Pancreas (tissue), 10 donors: Measurements from ENCODE around the gene MANBA. TPM values are rescaled to one million over a fixed set of nuclear protein-coding genes. Genes with fewer than 3 reads are reported as not detected.
"Not testable (repeated sequence)": the region's sequence is repeated elsewhere in the genome, so short reads cannot be mapped to it uniquely, and the experiment has no call there.

Source experiments
- ATAC-seq, 4 donors: fragments of 200-7000 bp; cut with Tn5 transposase; one replicate each; pipeline versions ENCODE4 v1.8.0 to v1.9.1; 2020; ENCODE audit warnings: mild to moderate bottlenecking in 4 of 4, moderate library complexity in 4 of 4
- DNase-seq, 6 donors: peaks; one replicate each; pipeline ENCODE4 v3.0.0-alpha.2; 2020
- FAIRE-seq: peaks from 2 replicates; lab custom pipeline; 2012; peaks lifted over from hg19 to GRCh38; lab: Jason Lieb, UNC
- H3K27ac ChIP-seq, 4 donors: fragments of 200-600 bp; sonication (generic); 1 replicate in 3 of 4; 2 replicates in 1 of 4; pipeline versions ENCODE4 v1.5.0 to v1.8.0; 2020
- H3K27me3 ChIP-seq, 4 donors: fragments of 200-600 bp; one replicate each; pipeline ENCODE4 v1.8.0; 2021
- H3K36me3 ChIP-seq, 3 donors: fragments of 200-600 bp; sonication (generic) in 1 of 3; one replicate each; pipeline versions ENCODE4 v1.5.0 to v1.8.0; 2020 to 2021
- H3K4me1 ChIP-seq, 3 donors: fragments of 200-600 bp; one replicate each; pipeline ENCODE4 v1.8.0; 2021
- H3K4me3 ChIP-seq, 4 donors: fragments of 200-600 bp; sonication (generic) in 2 of 4; one replicate each; pipeline versions ENCODE4 v1.5.0 to v1.8.0; 2020 to 2021
- H3K9me3 ChIP-seq, 4 donors: fragments of 200-600 bp; one replicate each; pipeline ENCODE4 v1.8.0; 2021
- CTCF ChIP-seq, 4 donors: fragments of 200-600 bp; sonication (generic) in 3 of 4; IDR thresholded peaks; one replicate each; pipeline versions ENCODE4 v1.5.0 to v1.8.0; 2021; ENCODE audit warnings: antibody characterized with exemption in 4 of 4
- WGBS, 2 donors: extraction: QIAGEN DNeasy Blood & Tissue Kit; methylation state at CpG; one replicate each; pipeline ENCODE4 v1.1.7; 2013; 5-methylcytosine and 5-hydroxymethylcytosine counted together
- intact Hi-C, 3 donors: fragments of 100-400 bp; cut with DNase I; formaldehyde crosslinking; loops; one replicate each; pipeline versions ENCODE4 v1.11.1 to v1.14.2; 2022
- polyA plus RNA-seq, 2 donors: library from polyadenylated mRNA; stranded (reverse); fragments of 200-250 nt; gene quantifications; one replicate each; pipeline ENCODE4 v1.2.3, GENCODE V29; 2013
- total RNA-seq, 6 donors: library from RNA; stranded (reverse); fragmentation: NEBNext Ultra II Directional in 4 of 6; extraction: Animal tissue kit (Norgen Biotek cat#: 25700) in 4 of 6; gene quantifications; one replicate each; pipeline versions ENCODE4 v1.2.1 to v1.2.4, GENCODE V29; 2021 to 2023
- donor health status: healthy with polysubstance abuse.
- donor health status: DM: no; HTN: no; CAD: no; lungs with moderate emphysema.
- donor health status: DM: no; HTN: no; CAD: no.
- donor health status: control.
- donor health status: control.
- donor health status: Bipolar disorder and iron deficiency.
- donor health status: DM: yes; HTN: yes; CAD: no.
- donor health status: DM: no; HTN: no; CAD: no.
- donor health status: DM: no; HTN: no; CAD: no.
- donor health status: DM: yes; HTN: yes; CAD: no.

Gene MANBA
- total and polyA plus RNA-seq, 8 donors, result 7.8 to 22.0 (median 10.7) TPM

GRCh38 chr4:102624505-102624904, 136.3 kb downstream of the MANBA start:
- H3K27me3 ChIP-seq, result no peaks in the 10 kb centered on the region
- no peak overlapping the region for H3K27ac ChIP-seq
- H3K4me3 ChIP-seq, result no peak overlapping the region
- no peaks in the 10 kb centered on the region for H3K9me3 ChIP-seq
- ATAC-seq (no peak), FAIRE-seq (no peak), DNase-seq (no peak)
- intact Hi-C loops, result loop anchor here in 2 of 3 donors (10.0 kb wide), 1 partner anchor 380 kb away; no protein-coding TSS in a partner anchor
- TF ChIP-seq CTCF (IDR thresholded peaks at IDR 0.05), result no peak
- 88 to 91% methylated on average over 4 of the region's 4 CpGs for WGBS, 2 donors
- H3K36me3 ChIP-seq, result no peaks in the 10 kb centered on the region
- peaks cover 0 to 14% (median 9%) of the 10 kb centered on the region in 3 donors for H3K4me1 ChIP-seq

- Histone ChIP-seq H3K27me3 (no peaks in the 10 kb centered on the region), H3K27ac (no peak overlapping the region), H3K4me3 (no peak overlapping the region), H3K4me1 (peaks cover 0 to 17% (median 9%) of the 10 kb centered on the region in 3 donors), H3K9me3 (no peaks in the 10 kb centered on the region), H3K36me3 (no peaks in the 10 kb centered on the region)
- DNase-seq (no peak), FAIRE-seq (no peak), ATAC-seq (no peak)
- WGBS, 2 donors, result 85 to 86% methylated on average over 5 of the region's 5 CpGs
- intact Hi-C loops, result loop anchor here in 2 of 3 donors (10.0 kb wide), 1 partner anchor 381 kb away; no protein-coding TSS in a partner anchor
- no peak for TF ChIP-seq CTCF (IDR thresholded peaks at IDR 0.05)
Observed at GRCh38 chr4:102623622-102624021, 137.1 kb downstream of the MANBA start.

DNA sequence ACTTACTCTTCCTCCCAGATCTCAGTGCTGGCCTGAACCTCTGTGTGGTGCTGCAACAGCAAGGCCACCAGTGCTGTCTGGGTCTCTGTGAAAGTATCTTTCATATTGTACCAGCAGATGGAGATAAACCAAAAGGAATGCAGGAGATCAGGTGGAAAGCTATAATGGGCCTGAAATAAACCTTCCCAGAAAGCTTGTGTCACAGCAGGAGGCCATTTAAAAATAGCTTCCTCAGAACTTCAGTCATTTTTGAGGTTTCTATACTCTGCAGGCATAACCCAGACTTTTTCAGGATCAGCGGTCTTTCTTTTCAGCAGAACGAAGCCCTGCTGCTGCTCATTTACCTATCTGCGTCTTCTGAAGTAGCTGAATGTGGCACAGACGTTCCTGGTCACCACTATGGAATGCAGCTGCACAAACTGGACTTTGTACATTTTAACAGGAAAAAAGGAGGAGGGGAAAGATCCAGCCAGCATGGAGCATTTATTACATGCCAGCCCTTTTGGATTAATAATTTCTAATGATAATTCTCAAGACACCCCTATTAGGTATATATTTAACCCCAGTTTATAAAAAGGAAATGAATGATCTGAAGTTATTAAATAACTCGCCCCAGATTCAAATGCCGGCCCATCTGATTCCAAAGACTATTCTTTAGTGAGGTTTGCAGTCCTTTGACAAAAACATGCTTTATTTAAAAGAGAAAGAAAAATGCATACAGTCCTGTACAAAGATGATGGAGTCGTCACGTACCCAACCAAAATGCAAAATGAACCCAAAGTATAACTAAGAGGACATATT, 139.9 kb downstream of the MANBA start:
- H3K9me3 ChIP-seq, result no peaks in the 10 kb centered on the region
- H3K27me3 ChIP-seq, result no peaks in the 10 kb centered on the region
- peak in 4 of 6 donors; percentile 35 to 69 (median 65) for DNase-seq
- peaks cover 0 to 10% (median 2%) of the 10 kb centered on the region in 3 donors for H3K36me3 ChIP-seq
- peaks cover 0 to 17% (median 9%) of the 10 kb centered on the region in 3 donors for H3K4me1 ChIP-seq
- TF ChIP-seq CTCF (IDR thresholded peaks at IDR 0.05), result peak in 3 of 4 donors; percentile 14 to 39 (median 29)
- 13 to 19% methylated on average over 8 of the region's 8 CpGs for WGBS, 2 donors
- intact Hi-C loops, result loop anchor here in 2 of 3 donors (10.0 kb wide), 1 partner anchor 384 kb away; no protein-coding TSS in a partner anchor
- peak overlapping the region in 2 of 4 donors; percentile 17 to 34 for H3K4me3 ChIP-seq
- H3K27ac ChIP-seq, result peak overlapping the region; percentile 77 to 90 (median 84)
- peak; percentile 90 to 96 (median 94) for ATAC-seq
- no peak for FAIRE-seq

DNA sequence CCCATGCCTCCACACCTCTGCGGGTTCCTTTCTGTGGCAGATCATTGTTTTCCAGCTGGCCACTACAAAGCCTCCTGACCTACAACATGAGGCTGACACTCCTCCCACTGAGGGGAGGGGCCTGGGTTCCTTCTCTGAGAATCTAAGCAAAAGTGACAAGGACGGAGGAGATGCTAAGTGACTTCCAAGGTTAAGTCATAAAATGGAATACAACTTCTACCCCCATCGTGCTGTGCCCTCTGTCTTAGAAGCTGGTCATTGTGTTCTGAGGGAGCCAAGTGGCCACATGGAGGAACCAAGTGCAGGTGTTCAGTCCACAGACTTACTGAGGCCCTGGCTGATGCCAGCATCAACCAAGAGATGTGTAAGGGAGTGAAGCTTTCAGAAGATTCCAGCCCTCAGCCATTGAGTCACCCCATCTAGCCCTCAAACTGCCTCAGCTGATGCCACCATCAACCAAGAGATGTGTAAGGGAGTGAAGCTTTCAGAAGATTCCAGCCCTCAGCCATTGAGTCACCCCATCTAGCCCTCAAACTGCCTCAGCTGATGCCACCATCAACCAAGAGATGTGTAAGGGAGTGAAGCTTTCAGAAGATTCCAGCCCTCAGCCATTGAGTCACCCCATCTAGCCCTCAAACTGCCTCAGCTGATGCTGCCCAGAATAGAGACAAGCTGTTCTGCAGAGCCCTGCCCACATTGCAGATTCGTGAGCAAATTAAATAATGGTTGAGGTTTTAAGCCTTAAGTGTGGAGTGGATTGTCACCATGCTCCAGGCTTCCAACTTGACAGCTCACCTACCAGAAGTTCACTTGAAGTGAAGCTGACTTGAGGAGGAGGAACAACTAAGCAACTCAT, 140.8 kb downstream of the MANBA start:
- ATAC-seq, result peak; percentile 28 to 44 (median 40)
- peaks cover 0 to 13% (median 5%) of the 10 kb centered on the region in 3 donors for H3K36me3 ChIP-seq
- not testable (repeated sequence) for H3K9me3 ChIP-seq, H3K27me3 ChIP-seq, FAIRE-seq, DNase-seq
- intact Hi-C loops, result loop anchor here in 2 of 3 donors (10.0 kb wide), 3 partner anchors 165 to 465 kb away; no protein-coding TSS in a partner anchor
- H3K4me1 ChIP-seq, result peaks cover 0 to 17% (median 9%) of the 10 kb centered on the region in 3 donors
- peak overlapping the region in 1 of 4 donors; percentile 34 for H3K4me3 ChIP-seq
- WGBS, 2 donors, result 35 to 41% methylated on average over 4 of the region's 4 CpGs
- peak overlapping the region; percentile 77 to 90 (median 84) for H3K27ac ChIP-seq

DNA sequence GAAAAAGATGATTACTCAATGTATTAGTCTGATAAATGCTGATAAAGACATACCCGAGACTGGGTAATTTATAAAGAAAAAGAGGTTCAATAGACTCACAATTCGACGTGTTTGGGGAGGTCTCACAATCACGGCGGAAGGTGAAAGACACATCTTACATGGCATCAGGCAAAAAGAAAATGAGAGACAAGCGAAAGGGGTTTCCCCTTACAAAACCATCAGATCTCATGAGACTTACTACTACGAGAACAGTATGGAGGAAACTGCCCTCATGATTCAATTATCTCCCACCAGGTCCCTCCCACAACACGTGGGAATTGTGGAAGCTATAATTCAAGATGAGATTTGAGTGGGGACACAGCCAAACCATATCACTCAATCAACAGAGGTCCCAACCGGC, 141.7 kb downstream of the MANBA start:
- WGBS, 2 donors, result 49 to 50% methylated on average over 9 of the region's 9 CpGs
- not testable (repeated sequence) for H3K4me3 ChIP-seq, ATAC-seq, H3K9me3 ChIP-seq, DNase-seq, H3K27me3 ChIP-seq, FAIRE-seq
- Histone ChIP-seq H3K36me3 (peaks cover 0 to 22% (median 5%) of the 10 kb centered on the region in 3 donors), H3K27ac (peak overlapping the region in 2 of 4 donors; percentile 56 to 88), H3K4me1 (peaks cover 0 to 17% (median 9%) of the 10 kb centered on the region in 3 donors)
- intact Hi-C loops, result loop anchor here in 2 of 3 donors (10.0 kb wide), 2 partner anchors 164 to 466 kb away; no protein-coding TSS in a partner anchor
